Fibroblast of upper back skin (primary cell): Measurements from ENCODE around the gene DCDC2.
"Not testable (repeated sequence)": the region's sequence is repeated elsewhere in the genome, so short reads cannot be mapped to it uniquely, and the experiment has no call there.

Experiments
- DNase-seq: peaks from one replicate; pipeline ENCODE4 v3.0.0-alpha.2; 2013

The DCDC2 gene

GRCh38 chr6:24378473-24379097 lies 20.7 kb upstream of the DCDC2 start:
- no peak for DNase-seq

DNA sequence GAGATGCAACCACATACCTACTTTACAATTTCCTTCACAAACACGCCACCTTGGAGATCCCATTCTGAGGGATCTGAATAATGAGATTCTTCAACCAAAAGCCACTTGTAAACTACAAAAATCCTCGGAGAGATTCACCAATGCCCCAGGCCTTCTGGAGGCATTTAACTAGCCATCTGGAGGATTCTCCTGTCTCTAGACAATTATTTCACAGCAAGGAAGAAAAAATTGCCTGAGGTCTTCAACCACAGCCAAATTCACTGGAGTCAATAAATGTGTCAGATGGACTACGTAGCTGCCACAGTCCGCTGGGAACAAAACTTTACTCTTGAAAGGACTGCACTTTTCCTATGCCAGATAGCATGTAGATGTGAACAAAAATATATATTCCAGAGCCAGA lies 19.0 kb upstream of the DCDC2 start:
- DNase-seq = no peak

GRCh38 chr6:24374612-24375011 lies 16.8 kb upstream of the DCDC2 start:
- DNase-seq = no peak

- not testable (repeated sequence) for DNase-seq
Observed at GRCh38 chr6:24365103-24365633, 7.3 kb upstream of the DCDC2 start.

DNA sequence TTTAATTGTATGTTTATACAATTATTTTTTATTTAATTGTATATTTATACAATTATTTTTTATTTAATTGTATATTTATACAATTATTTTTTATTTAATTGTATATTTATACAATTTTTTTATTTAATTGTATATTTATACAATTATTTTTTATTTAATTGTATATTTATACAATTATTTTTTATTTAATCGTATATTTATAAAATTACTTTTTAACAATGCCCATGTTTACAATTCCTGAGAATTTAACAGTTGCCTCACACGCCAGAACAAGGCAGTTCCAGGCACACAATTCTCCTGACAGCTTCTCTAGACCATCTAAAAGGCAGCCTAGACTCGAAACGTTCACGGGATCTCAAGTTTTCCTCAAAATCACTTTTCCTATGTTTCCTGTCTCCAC lies 4.5 kb upstream of the DCDC2 start:
- not testable (repeated sequence) for DNase-seq

DNA sequence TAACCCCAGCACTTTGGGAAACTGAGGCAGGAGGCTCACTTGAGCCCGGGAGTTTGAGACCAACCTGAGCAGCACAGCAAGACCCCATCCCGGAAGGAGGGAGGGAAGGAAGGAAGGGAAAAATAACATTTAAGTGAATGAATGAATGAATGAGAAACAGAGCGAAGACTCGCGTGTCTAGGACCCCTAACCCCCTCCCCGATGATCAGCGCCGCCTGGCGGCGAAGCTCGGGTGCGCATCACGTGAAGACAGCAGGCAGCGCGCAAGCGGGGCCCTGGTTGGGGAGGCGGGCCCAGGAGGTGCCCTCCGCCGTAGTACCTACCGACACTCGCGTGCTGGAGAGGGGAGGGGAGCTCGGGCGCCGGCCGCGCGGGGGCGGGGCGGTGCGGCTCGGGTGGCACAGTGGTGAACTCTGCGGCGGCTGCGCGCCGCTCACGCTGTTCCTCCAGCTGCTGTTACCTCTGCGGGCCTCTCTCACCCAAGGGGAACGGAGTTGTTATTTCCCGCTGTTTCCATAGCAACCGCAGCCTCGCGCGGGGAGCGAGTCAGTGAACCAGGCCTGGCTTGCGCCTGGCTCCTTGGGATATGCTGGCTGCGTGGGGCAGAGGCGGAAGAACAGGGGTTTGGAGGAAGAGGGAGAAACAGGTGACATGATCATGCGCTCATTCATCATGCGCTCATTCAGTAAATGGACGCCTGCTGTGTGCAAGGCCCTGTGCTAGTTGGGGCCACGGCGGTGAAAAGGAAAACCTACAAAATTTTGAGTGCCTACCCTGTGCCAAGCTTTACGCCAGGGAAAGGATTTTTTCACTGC lies 2.0 kb upstream of the DCDC2 start:
- peak; percentile 66 for DNase-seq

- DNase-seq = no peak
Observed at GRCh38 chr6:24358219-24358821, 461 bp upstream of the DCDC2 start.

DNA sequence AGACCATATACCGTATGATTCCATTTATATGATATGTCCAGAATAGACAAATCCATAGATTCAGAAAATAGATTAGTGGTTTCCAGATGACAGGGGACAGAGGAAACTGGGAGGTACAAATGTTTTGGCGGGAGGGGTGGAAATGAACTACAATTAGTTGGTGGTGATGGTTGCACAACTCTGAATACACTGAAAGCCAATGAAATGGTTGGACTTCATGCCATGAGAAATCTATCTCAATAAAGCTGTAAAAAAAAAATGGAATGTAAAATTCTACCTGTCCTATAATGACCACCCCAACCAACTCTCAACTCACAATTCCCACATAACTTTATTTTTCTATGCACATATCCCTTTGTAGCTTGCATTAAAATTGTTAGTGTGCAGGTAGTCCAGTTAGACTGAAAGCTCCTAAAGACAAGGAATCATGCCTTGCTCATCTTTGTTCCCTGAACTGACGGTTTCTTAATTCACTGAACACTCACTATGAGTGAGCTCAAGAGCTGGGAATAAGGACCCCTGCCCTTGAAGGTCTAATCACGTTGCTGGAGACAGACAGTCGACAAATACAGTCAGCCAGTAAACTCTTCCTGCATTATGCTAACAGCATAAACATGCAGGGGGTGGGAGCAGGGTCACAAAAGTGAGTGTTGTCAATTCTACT lies 1.4 kb downstream of the DCDC2 start:
- no peak for DNase-seq

DNA sequence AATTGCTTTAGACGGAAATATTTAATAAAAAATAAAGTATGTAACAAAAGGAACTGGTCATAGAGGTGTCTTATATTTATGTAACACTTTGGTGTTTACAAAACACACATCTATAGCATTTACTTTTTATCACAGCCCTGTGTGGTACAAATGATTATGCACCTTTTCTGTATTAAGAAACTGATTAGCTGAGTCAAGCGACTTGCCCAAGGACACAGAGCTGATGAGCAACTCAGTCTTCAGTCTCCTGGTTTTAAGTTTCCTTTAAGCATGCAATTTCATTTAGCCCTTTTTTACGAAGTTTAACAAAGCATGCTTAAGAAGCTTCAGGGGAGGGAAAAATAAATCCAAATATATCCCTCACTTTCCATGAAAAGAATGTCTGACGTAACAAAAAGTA lies 2.5 kb downstream of the DCDC2 start:
- no peak for DNase-seq

DNA sequence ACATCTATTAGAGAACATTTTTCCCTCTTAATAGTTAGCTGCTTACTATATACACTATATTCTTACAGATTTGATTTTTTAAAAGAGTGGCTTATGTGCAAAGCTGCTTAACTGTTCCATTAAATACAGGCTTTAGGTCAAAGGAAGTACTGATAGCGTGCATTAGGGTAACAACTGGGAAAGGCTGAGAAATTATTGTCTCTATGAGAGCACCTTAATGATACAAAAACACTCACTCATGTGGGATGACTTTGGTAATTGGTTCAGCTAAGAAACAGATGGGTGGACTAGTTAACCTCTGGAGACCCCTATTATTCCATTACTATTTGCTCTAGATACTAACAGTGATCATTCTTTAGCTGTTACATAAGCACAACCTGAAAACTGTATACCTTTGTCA lies 4.0 kb downstream of the DCDC2 start:
- DNase-seq = no peak

DNA sequence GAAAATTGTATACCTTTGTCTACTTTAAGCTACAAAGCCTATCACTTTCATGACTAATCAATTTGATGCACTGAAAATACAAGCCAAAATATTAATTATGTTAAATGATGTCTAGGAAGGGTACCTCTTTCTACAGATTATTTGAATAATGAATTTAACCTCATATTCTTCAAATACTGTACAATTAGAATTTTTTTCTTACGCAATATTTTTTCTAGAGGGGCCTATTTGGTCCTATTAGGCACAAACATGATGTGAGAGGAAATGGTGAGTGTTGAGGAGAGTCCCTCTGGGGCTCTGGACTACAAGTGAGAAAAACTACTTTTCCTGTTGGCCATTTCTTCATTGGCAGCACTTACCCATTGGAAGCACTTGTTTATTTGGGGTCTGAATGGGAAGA lies 5.4 kb downstream of the DCDC2 start:
- no peak for DNase-seq

GRCh38 chr6:24344976-24345375 lies 12.9 kb downstream of the DCDC2 start:
- DNase-seq = no peak

- no peak for DNase-seq
Observed at GRCh38 chr6:24340998-24341938, 16.6 kb downstream of the DCDC2 start.

DNA sequence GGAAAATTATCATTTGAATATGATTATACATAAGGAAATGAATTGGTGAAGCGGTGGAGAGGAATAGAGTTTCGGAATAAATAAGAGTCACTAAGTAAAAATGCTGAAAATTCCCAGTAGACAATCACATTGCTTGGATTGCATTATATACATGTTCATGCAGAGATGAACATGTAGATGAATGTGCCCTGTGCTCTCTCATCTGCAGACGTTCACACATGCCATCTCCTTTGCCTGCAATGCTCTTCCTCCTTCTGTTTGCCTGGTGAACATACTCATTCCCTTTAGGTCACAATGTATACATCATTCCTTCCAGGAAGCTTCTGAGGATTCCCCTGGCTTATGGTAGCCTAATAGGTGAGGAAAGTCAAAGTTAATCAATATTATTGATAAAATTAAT lies 17.9 kb downstream of the DCDC2 start:
- no peak for DNase-seq

DNA sequence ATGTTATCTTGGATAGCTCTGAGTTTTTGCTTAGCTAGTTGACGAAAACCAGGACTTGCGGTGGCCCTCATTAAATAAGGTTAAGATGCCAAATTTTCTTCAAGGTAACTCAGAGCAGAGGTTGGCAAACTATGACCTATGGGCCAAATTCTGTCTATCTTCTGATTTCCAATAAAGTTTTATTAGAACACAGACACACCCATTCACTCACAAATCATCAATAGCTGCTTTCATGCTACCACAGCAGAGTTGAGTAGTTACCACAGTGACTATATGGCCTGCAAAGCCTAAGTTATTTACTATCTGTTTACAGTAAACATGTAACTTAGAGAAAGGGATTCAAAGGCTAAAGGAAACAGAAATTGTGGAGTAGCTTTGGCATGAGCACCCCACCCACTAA lies 23.6 kb downstream of the DCDC2 start:
- DNase-seq = no peak

DNA sequence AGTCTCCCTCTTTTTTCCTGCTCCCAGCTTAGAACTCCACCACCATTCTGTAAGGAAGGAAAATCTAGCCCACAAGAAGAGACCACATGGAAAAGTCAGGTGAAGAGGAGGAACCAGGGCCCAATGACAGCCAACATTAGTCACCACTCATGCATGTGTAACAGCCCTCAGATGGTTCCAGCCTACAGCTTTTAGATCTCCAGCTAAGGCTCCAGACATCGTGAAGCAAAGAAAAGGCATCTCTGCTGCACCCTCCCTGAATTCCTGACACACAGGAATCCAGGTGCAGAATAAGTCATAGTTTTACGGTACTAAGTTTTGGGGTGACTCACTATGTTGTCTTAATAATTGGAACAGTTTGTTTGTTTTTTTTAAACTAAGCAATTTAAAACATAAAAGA lies 25.5 kb downstream of the DCDC2 start:
- DNase-seq = no peak

GRCh38 chr6:24330137-24330732 lies 27.6 kb downstream of the DCDC2 start:
- DNase-seq = no peak

DNA sequence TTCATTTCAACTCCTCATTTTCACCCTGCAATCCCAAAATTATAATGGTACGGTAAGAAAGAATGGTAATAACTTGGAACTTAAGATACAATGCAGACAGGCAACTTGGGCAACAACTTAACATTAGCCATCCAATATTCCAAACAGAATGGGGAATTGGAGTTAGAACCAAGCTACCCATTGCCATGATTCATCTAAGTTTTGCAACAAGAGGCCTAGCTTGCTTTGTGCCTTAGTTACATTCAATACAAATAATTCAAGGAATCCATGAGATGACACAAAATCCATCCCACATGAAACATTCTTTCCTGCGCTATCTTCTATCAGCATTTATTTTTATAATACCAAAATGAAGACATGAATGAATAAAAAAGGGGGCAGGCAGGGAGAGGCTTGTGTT lies 28.4 kb downstream of the DCDC2 start:
- no peak for DNase-seq

- no peak for DNase-seq
Observed at GRCh38 chr6:24329022-24329421, 28.8 kb downstream of the DCDC2 start.

DNA sequence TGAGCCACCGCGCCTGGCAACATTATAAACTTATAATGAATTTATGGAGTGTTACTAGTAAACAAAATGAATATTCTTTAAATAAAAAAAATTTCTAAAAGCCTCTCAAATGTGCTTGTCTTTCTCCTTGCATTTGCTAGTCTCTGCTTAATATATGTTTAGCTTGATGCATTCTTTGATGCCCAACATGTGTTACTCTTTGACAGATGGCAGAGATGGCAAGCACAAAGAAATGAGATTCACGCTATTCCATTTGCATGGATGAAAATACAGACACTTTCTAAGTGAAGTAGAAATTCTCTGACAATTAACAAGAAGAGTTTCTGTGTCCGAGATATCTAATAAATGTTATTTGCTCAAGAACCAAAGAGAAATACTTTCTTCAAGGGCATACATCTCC lies 30.1 kb downstream of the DCDC2 start:
- DNase-seq = no peak

DNA sequence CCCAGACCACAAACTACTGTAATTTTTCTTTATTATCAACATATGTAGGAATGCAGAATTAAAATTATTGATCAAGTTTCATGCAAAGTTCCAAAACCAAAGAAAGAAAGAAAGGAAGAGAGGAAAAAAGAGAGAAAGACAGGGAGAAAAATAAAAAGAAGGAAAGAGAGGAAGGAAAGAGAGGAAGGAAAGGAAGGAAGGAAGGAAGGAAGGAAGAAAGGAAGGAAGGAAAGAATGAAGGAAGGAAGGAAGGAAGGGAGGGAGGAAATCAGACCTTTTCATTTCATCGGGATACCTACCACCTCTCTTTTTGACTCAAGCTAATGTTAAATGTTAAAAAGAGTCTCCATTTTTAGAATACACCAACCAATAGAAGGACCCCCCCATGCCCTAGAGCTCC lies 31.9 kb downstream of the DCDC2 start:
- DNase-seq = no peak

DNA sequence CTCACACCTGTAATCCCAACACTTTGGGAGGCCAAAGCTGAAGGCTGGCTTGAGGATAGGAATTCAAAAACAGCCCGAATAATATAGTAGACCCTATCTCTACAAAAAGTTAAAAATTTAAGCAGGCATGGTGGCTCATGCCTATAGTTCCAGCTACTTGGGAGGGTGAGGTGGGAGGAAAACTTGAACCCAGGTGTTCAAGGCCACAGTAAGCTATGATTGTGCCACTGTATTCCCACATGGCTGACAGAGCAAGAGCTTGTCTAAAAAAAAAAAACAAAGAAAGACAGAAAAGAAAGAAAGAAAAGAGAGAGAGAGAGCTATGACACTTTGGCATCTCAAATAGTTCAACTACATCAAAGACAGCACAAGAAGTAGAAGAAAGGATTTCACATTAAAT lies 33.2 kb downstream of the DCDC2 start:
- no peak for DNase-seq
